Lung (tissue), 12 donors: ENCODE data around the gene PTPRN2. TPM values are rescaled to one million over a fixed set of nuclear protein-coding genes. Genes with fewer than 3 reads are reported as not detected.

Experiments
- ATAC-seq: fragments of 200-7000 bp; cut with Tn5 transposase; one replicate; pipeline ENCODE4 v1.9.1; 2020; ENCODE audit warnings: moderate number of reproducible peaks; ENCODE audit not compliant: insufficient read depth, low FRiP score
- DNase-seq, 3 donors: peaks; one replicate each; pipeline ENCODE4 v3.0.0-alpha.2; 2013 to 2017
- H3K27ac ChIP-seq, 2 donors: one replicate each; pipeline ENCODE4 v1.5.1; 2013; ENCODE audit warnings: mild to moderate bottlenecking in 2 of 2, moderate library complexity in 2 of 2, control low read depth in 1 of 2, inconsistent platforms in 1 of 2, low read depth in 1 of 2, low read length in 1 of 2
- H3K27me3 ChIP-seq, 3 donors: one replicate each; pipeline ENCODE4 v1.5.1; 2013; ENCODE audit warnings: low read length in 2 of 3; ENCODE audit not compliant: control insufficient read depth in 3 of 3, insufficient read depth in 3 of 3
- H3K36me3 ChIP-seq, 4 donors: one replicate each; pipeline ENCODE4 v1.5.1; 2013; ENCODE audit warnings: low read length in 4 of 4, mild to moderate bottlenecking in 1 of 4, moderate library complexity in 1 of 4; ENCODE audit not compliant: control insufficient read depth in 4 of 4, insufficient read depth in 4 of 4
- H3K4me1 ChIP-seq, 5 donors: one replicate each; pipeline ENCODE4 v1.5.1; 2013; ENCODE audit warnings: low read length in 5 of 5, mild to moderate bottlenecking in 2 of 5, moderate library complexity in 1 of 5; ENCODE audit not compliant: control insufficient read depth in 5 of 5, insufficient read depth in 5 of 5
- H3K4me3 ChIP-seq: one replicate; pipeline ENCODE4 v1.5.1; 2013; ENCODE audit warnings: mild to moderate bottlenecking, control low read depth, moderate library complexity
- H3K9ac ChIP-seq, 2 donors: one replicate each; pipeline ENCODE4 v1.5.1; 2013; ENCODE audit warnings: low read length in 2 of 2, control low read depth in 1 of 2; ENCODE audit not compliant: insufficient read depth in 1 of 2
- H3K9me3 ChIP-seq, 4 donors: one replicate each; pipeline ENCODE4 v1.5.1; 2013; ENCODE audit warnings: low read length in 3 of 4, mild to moderate bottlenecking in 1 of 4, moderate library complexity in 1 of 4; ENCODE audit not compliant: control insufficient read depth in 4 of 4, insufficient read depth in 3 of 4
- CTCF ChIP-seq: IDR thresholded peaks from 2 replicates; pipeline ENCODE4 v1.5.1; 2012; ENCODE audit warnings: mild to moderate bottlenecking; ENCODE audit errors: control extremely low read depth, extremely low read depth
- WGBS, 2 donors: extraction: QIAGEN DNeasy Blood & Tissue Kit; methylation state at CpG; one replicate each; pipeline ENCODE4 v1.1.7; 2013; 5-methylcytosine and 5-hydroxymethylcytosine counted together
- polyA plus RNA-seq, 2 donors: library from polyadenylated mRNA; stranded (reverse); fragments of 200-250 nt; gene quantifications; one replicate each; pipeline ENCODE4 v1.2.1, GENCODE V29; 2013
- total RNA-seq, 2 donors: library from RNA; depleted of rRNA in 1 of 2; stranded (reverse); fragments of >200 nt in 1 of 2; gene quantifications; one replicate each; pipeline ENCODE4 v1.2.1, GENCODE V29; 2014 to 2021
- donor health status: control.
- donor health status: control.
- donor health status: Bipolar disorder and iron deficiency.
- donor health status: healthy.
- donor health status: DM: yes; HTN: yes; CAD: no.

Gene PTPRN2
- total and polyA plus RNA-seq, 4 donors, result 2.1 to 7.4 (median 4.4) TPM

GRCh38 chr7:158539711-158540146, 47.9 kb downstream of the PTPRN2 start:
- WGBS, 2 donors, result 79 to 94% methylated on average over 12 of the region's 12 CpGs
- ATAC-seq, result no peak
- H3K4me3 ChIP-seq, result no peak overlapping the region
- H3K27ac ChIP-seq, result no peak overlapping the region
- H3K9ac ChIP-seq, result no peak overlapping the region
- peaks cover 0 to 34% (median 9%) of the 10 kb centered on the region in 5 donors for H3K4me1 ChIP-seq
- H3K9me3 ChIP-seq, result no peaks in the 10 kb centered on the region
- no peaks in the 10 kb centered on the region for H3K36me3 ChIP-seq
- TF ChIP-seq CTCF, result no peak
- DNase-seq, result peak in 2 of 3 donors; percentile 42 to 52
- H3K27me3 ChIP-seq, result no peaks in the 10 kb centered on the region

- H3K36me3 ChIP-seq, result no peaks in the 10 kb centered on the region
- H3K4me3 ChIP-seq, result no peak overlapping the region
- H3K27me3 ChIP-seq, result no peaks in the 10 kb centered on the region
- no peak overlapping the region for H3K9ac ChIP-seq
- H3K9me3 ChIP-seq, result peaks cover 0 to 3% (median 0%) of the 10 kb centered on the region in 4 donors
- 90 to 95% methylated on average over 36 of the region's 36 CpGs for WGBS, 2 donors
- DNase-seq (no peak), ATAC-seq (no peak)
- no peak for TF ChIP-seq CTCF
- H3K4me1 ChIP-seq, result peaks cover 0 to 45% (median 9%) of the 10 kb centered on the region in 5 donors
- no peak overlapping the region for H3K27ac ChIP-seq
Observed at GRCh38 chr7:158538156-158538946, 49.3 kb downstream of the PTPRN2 start.

GRCh38 chr7:158537516-158537882, 50.1 kb downstream of the PTPRN2 start:
- Histone ChIP-seq H3K9ac (no peak overlapping the region), H3K4me1 (peaks cover 0 to 52% (median 11%) of the 10 kb centered on the region in 5 donors), H3K27ac (no peak overlapping the region), H3K27me3 (no peaks in the 10 kb centered on the region), H3K4me3 (no peak overlapping the region), H3K9me3 (peaks cover 0 to 3% (median 0%) of the 10 kb centered on the region in 4 donors), H3K36me3 (no peaks in the 10 kb centered on the region)
- no peak for TF ChIP-seq CTCF
- ATAC-seq (no peak), DNase-seq (no peak)
- WGBS, 2 donors, result 74 to 84% methylated on average over 7 of the region's 7 CpGs
